Ishikawa (cell line): Measurements from ENCODE around the gene MYO5B.

Experiments used
- CEBPB ChIP-seq: IDR thresholded peaks from 2 replicates; pipeline ENCODE4 v1.6.1; 2012
- EP300 ChIP-seq: IDR thresholded peaks from 2 replicates; pipeline ENCODE4 v1.6.1; 2012; ENCODE audit warnings: borderline replicate concordance
- FOXM1 ChIP-seq: IDR thresholded peaks from 2 replicates; pipeline ENCODE4 v1.6.1; 2012; ENCODE audit warnings: low read depth, borderline replicate concordance
- TAF1 ChIP-seq: IDR thresholded peaks from 2 replicates; pipeline ENCODE4 v1.6.1; 2012; ENCODE audit warnings: low read depth, mild to moderate bottlenecking
- TF ChIP-seq, protein P1 (sequence below): IDR thresholded peaks from 2 replicates; pipeline ENCODE4 v1.6.1; 2012
- TF ChIP-seq, protein P2 (sequence below): IDR thresholded peaks from 2 replicates; pipeline ENCODE4 v1.6.1; 2012; ENCODE audit warnings: low read depth, mild to moderate bottlenecking

DNA sequence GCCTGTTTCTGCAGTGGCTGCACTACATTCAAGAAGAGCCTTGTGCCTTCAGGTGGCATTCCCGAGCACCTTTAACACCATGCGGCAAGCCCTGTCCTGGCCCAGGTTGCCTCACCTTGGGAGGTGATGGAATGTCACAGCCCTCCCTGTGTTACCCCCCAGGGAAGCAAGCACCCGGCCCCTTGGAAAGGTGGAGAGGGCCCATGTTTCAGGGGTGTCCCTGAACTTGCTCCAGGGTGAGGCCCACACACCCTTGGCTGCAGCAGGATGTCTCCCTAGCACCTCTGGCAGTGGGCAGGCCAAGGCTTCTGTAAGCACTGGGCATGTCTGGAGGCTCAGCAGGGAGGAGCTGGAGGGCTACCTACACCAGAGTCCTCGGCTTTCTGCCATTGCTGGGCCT lies 352.3 kb downstream of the MYO5B start:
- no peak for TF ChIP-seq TAF1
- TF ChIP-seq, protein P1, sequence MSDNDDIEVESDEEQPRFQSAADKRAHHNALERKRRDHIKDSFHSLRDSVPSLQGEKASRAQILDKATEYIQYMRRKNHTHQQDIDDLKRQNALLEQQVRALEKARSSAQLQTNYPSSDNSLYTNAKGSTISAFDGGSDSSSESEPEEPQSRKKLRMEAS = no peak
- TF ChIP-seq EP300 = no peak
- TF ChIP-seq FOXM1 = no peak
- TF ChIP-seq CEBPB = no peak
- TF ChIP-seq, protein P2, sequence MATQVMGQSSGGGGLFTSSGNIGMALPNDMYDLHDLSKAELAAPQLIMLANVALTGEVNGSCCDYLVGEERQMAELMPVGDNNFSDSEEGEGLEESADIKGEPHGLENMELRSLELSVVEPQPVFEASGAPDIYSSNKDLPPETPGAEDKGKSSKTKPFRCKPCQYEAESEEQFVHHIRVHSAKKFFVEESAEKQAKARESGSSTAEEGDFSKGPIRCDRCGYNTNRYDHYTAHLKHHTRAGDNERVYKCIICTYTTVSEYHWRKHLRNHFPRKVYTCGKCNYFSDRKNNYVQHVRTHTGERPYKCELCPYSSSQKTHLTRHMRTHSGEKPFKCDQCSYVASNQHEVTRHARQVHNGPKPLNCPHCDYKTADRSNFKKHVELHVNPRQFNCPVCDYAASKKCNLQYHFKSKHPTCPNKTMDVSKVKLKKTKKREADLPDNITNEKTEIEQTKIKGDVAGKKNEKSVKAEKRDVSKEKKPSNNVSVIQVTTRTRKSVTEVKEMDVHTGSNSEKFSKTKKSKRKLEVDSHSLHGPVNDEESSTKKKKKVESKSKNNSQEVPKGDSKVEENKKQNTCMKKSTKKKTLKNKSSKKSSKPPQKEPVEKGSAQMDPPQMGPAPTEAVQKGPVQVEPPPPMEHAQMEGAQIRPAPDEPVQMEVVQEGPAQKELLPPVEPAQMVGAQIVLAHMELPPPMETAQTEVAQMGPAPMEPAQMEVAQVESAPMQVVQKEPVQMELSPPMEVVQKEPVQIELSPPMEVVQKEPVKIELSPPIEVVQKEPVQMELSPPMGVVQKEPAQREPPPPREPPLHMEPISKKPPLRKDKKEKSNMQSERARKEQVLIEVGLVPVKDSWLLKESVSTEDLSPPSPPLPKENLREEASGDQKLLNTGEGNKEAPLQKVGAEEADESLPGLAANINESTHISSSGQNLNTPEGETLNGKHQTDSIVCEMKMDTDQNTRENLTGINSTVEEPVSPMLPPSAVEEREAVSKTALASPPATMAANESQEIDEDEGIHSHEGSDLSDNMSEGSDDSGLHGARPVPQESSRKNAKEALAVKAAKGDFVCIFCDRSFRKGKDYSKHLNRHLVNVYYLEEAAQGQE = no peak
